H7 (cell line): ENCODE results near the gene CSRNP2. TPM values are rescaled to one million over a fixed set of nuclear protein-coding genes. Genes with fewer than 3 reads are reported as not detected.
"Not testable (repeated sequence)": the region's sequence is repeated elsewhere in the genome, so short reads cannot be mapped to it uniquely, and the experiment has no call there.

Experiments used
- DNase-seq: peaks from one replicate; pipeline ENCODE4 v3.0.0; 2012
- H3K27me3 ChIP-seq: 2 replicates; pipeline ENCODE4 v1.6.0; 2011; ENCODE audit warnings: mild to moderate bottlenecking, low read length; ENCODE audit not compliant: control insufficient read depth, insufficient read depth
- H3K36me3 ChIP-seq: replicated peaks from 2 replicates; pipeline ENCODE4 v1.5.1; 2011; ENCODE audit warnings: low read length; ENCODE audit not compliant: control insufficient read depth, insufficient read depth
- H3K4me3 ChIP-seq: 2 replicates; pipeline ENCODE4 v1.5.1; 2011; ENCODE audit warnings: low read depth, mild to moderate bottlenecking, control low read depth, low read length, moderate library complexity; ENCODE audit not compliant: insufficient read depth
- total RNA-seq: library from RNA; depleted of rRNA; stranded (reverse); fragments of >200 nt; shearing (Covaris generic); gene quantifications from 2 replicates; pipeline ENCODE4 v1.2.3, GENCODE V29; 2014

CSRNP2 gene
- total RNA-seq, 1 experiment from 2014 or later = 24.7 TPM

DNA sequence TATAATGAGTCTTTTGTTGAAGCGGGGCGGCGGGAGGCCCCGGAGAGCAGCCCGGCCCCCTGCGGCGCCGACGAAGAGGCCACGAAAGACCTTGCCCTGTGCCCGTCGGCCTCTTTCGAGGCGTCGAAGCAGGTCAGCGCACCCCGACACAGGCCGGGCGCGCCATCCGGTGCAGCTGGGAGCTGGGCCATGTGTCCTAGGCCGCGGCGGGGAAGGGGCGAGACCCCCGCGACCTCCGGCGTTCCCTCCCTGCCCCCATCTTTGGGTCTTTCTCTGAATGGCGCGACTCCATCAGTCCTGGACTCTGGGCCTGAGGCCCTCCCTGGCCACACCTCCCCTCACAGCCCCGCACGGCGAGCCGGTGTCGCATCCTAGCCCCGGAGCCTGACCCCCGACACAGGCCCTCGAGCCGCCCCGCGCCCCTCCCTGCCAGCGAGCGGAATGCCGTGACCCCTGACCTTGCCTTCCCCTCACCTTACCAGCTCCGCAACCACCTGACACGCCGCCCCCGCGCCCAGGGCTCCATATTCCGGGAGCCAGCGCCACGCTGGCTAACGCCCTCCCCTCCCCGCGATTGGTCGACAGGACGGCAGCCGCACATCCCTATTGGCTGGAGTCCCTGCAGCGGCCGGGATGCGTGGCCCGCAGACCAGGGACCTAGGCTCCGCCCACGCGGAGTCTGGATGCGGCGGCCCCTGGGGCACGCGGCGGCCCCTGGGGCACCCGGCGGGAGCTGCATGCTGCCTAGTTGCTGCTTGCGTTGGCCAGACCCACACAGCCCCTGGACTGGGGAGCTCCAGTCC lies 57.4 kb downstream of the CSRNP2 start, which contains the start of gene SLC11A2:
Gene SLC11A2 (minus strand): TSS at position 549 of the 803 bp plus-strand sequence. CDS start 15,656 bp downstream, outside the sequence.
- DNase-seq = peak; percentile 98
- no peaks in the 10 kb centered on the region for H3K27me3 ChIP-seq
- no peaks in the 10 kb centered on the region for H3K36me3 ChIP-seq
- H3K4me3 ChIP-seq = peak within 1 kb of the TSS; percentile 80

GRCh38 chr12:51025338-51025835 lies 58.0 kb downstream of the CSRNP2 start:
- Histone ChIP-seq H3K27me3 (no peaks in the 10 kb centered on the region), H3K36me3 (no peaks in the 10 kb centered on the region), H3K4me3 (peak overlapping the region; percentile 80)
- DNase-seq = no peak

GRCh38 chr12:51023625-51024382 lies 59.6 kb downstream of the CSRNP2 start:
- no peak for DNase-seq
- no peaks in the 10 kb centered on the region for H3K36me3 ChIP-seq
- no peaks in the 10 kb centered on the region for H3K27me3 ChIP-seq
- no peak overlapping the region for H3K4me3 ChIP-seq

GRCh38 chr12:51021694-51022093 lies 61.7 kb downstream of the CSRNP2 start:
- DNase-seq = no peak
- H3K36me3 ChIP-seq = no peaks in the 10 kb centered on the region
- no peaks in the 10 kb centered on the region for H3K27me3 ChIP-seq
- no peak overlapping the region for H3K4me3 ChIP-seq

GRCh38 chr12:51020448-51021182 lies 62.8 kb downstream of the CSRNP2 start:
- no peaks in the 10 kb centered on the region for H3K27me3 ChIP-seq
- no peak for DNase-seq
- no peak overlapping the region for H3K4me3 ChIP-seq
- no peaks in the 10 kb centered on the region; the same call in 1 of the 2 replicates for H3K36me3 ChIP-seq

DNA sequence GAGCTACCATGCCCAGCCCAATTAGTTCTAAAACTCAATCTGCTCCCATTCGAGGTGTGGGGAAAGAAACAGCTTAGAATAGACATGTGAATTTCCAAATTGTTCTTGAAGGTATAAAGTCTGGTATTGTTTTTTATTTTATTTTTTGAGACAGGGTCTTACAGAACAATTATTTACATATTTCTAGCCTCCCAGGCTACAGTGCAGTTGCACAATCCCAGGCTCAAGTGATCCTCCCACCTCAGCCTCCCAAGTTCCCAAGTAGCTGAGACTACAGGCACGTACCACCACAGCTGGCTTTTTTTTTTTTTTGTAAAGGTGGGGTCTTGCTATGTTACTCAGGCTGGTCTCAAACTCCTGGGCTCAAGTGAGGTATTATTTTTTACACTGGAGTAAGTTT lies 63.5 kb downstream of the CSRNP2 start:
- DNase-seq = no peak
- H3K27me3 ChIP-seq = no peaks in the 10 kb centered on the region
- no peak overlapping the region for H3K4me3 ChIP-seq
- no peaks in the 10 kb centered on the region; the same call in 1 of the 2 replicates for H3K36me3 ChIP-seq

DNA sequence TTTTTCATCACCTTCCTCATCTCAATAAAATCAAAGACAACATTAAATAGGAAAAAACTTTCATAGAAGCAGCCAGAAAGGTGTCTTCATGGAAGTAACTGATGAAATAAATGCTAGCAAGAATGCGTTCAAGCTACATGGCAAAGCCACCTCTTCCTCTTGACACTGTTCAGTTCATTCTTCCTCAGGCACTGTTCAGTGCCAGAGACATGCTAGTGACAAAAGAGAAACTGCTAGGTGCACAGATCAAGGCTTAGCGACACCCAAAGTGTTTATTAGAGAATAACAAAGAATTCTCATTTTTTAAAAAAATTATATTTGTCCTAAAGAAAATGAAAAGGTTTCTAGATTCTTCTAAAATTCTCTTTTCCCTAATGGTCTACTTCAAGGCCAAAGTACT lies 64.4 kb downstream of the CSRNP2 start:
- H3K4me3 ChIP-seq = no peak overlapping the region
- no peaks in the 10 kb centered on the region for H3K27me3 ChIP-seq
- DNase-seq = no peak
- no peaks in the 10 kb centered on the region; the same call in 1 of the 2 replicates for H3K36me3 ChIP-seq

DNA sequence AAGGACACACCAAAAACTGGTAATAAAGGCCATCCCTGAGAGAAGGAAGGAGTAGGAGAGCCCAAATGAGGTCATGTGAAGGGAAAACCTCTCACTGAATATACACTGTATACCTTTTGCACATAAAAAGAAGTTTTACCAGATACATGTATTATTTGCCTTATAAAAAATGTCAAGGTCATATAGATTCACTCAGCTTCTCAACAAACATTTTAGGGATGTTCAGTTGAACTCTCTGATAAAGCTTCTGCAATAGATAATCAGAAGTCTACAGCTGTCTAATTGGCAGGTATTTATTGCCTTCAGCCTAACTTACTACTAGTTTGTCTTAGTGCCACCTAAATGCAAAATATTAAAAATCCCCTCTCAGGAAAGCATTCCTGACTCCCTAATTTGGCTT lies 65.9 kb downstream of the CSRNP2 start:
- Histone ChIP-seq H3K36me3 (no peaks in the 10 kb centered on the region; the same call in 1 of the 2 replicates), H3K4me3 (no peak overlapping the region), H3K27me3 (no peaks in the 10 kb centered on the region)
- DNase-seq = no peak

DNA sequence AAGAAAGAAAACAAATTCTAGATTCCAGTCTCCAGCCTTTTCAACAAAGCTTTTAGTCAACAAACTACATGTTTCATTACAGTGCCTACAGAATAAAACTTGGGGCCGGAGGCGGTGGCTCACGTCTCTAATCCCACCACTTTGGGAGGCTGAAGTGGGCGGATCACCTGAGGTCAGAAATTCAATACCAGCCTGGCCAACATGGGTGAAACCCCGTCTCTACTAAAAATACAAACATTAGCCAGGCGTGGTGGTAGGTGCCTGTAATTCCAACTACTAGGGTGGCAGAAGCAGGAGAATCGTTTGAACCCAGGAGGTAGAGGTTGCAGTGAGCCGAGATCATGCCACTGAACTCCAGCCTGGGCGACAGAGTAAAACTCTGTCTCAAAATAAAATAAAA lies 68.9 kb downstream of the CSRNP2 start:
- H3K27me3 ChIP-seq, H3K4me3 ChIP-seq, DNase-seq, H3K36me3 ChIP-seq: not testable (repeated sequence)

GRCh38 chr12:51013441-51013840 lies 70.0 kb downstream of the CSRNP2 start:
- H3K36me3 ChIP-seq = no peaks in the 10 kb centered on the region; the same call in 1 of the 2 replicates
- no peak for DNase-seq
- H3K27me3 ChIP-seq = no peaks in the 10 kb centered on the region
- no peak overlapping the region for H3K4me3 ChIP-seq

- Histone ChIP-seq H3K4me3 (no peak overlapping the region), H3K36me3 (no peaks in the 10 kb centered on the region; the same call in 1 of the 2 replicates), H3K27me3 (no peaks in the 10 kb centered on the region)
- DNase-seq = no peak
Measured at GRCh38 chr12:51012570-51013236, 70.7 kb downstream of the CSRNP2 start.

GRCh38 chr12:51011955-51012354 lies 71.4 kb downstream of the CSRNP2 start:
- Histone ChIP-seq H3K4me3 (no peak overlapping the region), H3K36me3 (no peaks in the 10 kb centered on the region; the same call in 1 of the 2 replicates), H3K27me3 (no peaks in the 10 kb centered on the region)
- no peak for DNase-seq
